K562 (cell line): ENCODE measurements around the gene FGF21. TPM values are rescaled to one million over a fixed set of nuclear protein-coding genes. Genes with fewer than 3 reads are reported as not detected.
A peak's percentile ranks its signal among the peaks of the same experiment; 100 is the strongest.

Experiments used
- BRCA1 ChIP-seq, 2 experiments: fragments of 450-650 bp in 1 of 2; sonication (generic) in 1 of 2; formaldehyde crosslinking in 1 of 2; IDR thresholded peaks; 2 replicates each; pipeline versions ENCODE4 v1.5.0 to v1.6.1; 2017 to 2020; ENCODE audit warnings: mild to moderate bottlenecking in 1 of 2, missing genetic modification reagents in 1 of 2
- CEBPG ChIP-seq, 3 experiments: fragments of 200-800 bp in 1 of 3; sonication (Bioruptor generic) in 1 of 3; sonication (generic) in 1 of 3; formaldehyde crosslinking in 1 of 3; IDR thresholded peaks in 2 of 3; conservative IDR thresholded peaks in 1 of 3; 2 replicates each; pipeline versions ENCODE4 v1.6.1 to v1.8.0; 2016 to 2022; ENCODE audit warnings: missing compliant biosample characterization in 2 of 3, missing genetic modification characterization in 2 of 3, mild to moderate bottlenecking in 1 of 3, missing genetic modification reagents in 1 of 3
- E2F8 ChIP-seq: fragments of 450-650 bp; IDR thresholded peaks from 2 replicates; pipeline ENCODE4 v1.7.1; 2018; ENCODE audit warnings: mild to moderate bottlenecking, low read depth; ENCODE audit not compliant: partially characterized antibody
- FUS ChIP-seq: fragments of 200-400 bp; formaldehyde crosslinking; optimal IDR thresholded peaks from 2 replicates; pipeline ENCODE3; 2017; ENCODE audit warnings: low read depth, low read length
- GATAD2B ChIP-seq: fragments of 450-650 bp; IDR thresholded peaks from 2 replicates; pipeline ENCODE4 v1.6.1; 2017; ENCODE audit warnings: mild to moderate bottlenecking, borderline replicate concordance
- GTF2E2 ChIP-seq: fragments of 200-800 bp; sonication (Bioruptor generic); IDR thresholded peaks from 2 replicates; pipeline ENCODE4 v1.6.1; 2016; ENCODE audit warnings: missing genetic modification characterization, missing compliant biosample characterization
- HEY1 ChIP-seq: fragments of 250-450 bp; sonication (Bioruptor Pico); IDR thresholded peaks from 2 replicates; pipeline ENCODE4 v1.5.0; 2020; ENCODE audit warnings: mild to moderate bottlenecking, moderate library complexity, borderline replicate concordance
- HNRNPUL1 ChIP-seq: fragments of 200-400 bp; formaldehyde crosslinking; IDR thresholded peaks from 2 replicates; pipeline ENCODE4 v1.6.1; 2017; ENCODE audit warnings: low read length
- MAFG ChIP-seq: fragments of 450-650 bp; conservative IDR thresholded peaks from 2 replicates; pipeline ENCODE4 v1.6.1; 2016; ENCODE audit warnings: missing genetic modification characterization, missing compliant biosample characterization
- MEIS2 ChIP-seq: fragments of 450-650 bp; IDR thresholded peaks from 2 replicates; pipeline ENCODE4 v1.6.1; 2014; ENCODE audit warnings: mild to moderate bottlenecking; ENCODE audit not compliant: partially characterized antibody
- MLX ChIP-seq, 2 experiments: fragments of 450-650 bp in 1 of 2; sonication (generic) in 1 of 2; formaldehyde crosslinking; conservative IDR thresholded peaks; 2 replicates each; pipeline versions ENCODE4 v1.4.0 to v1.8.1; 2020 to 2022; ENCODE audit warnings: mild to moderate bottlenecking in 1 of 2, missing genetic modification reagents in 1 of 2
- NCOA4 ChIP-seq: fragments of 450-650 bp; IDR thresholded peaks from 2 replicates; pipeline ENCODE4 v1.6.1; 2018; ENCODE audit warnings: mild to moderate bottlenecking; ENCODE audit not compliant: partially characterized antibody
- RBM34 ChIP-seq: fragments of 200-400 bp; formaldehyde crosslinking; IDR thresholded peaks from 2 replicates; pipeline ENCODE4 v1.6.1; 2018; ENCODE audit warnings: low read length, borderline replicate concordance; ENCODE audit not compliant: insufficient read depth
- SIX5 ChIP-seq, 2 experiments: IDR thresholded peaks; 2 replicates each; pipeline ENCODE4 v1.6.1; 2011; ENCODE audit warnings: low read length in 2 of 2, borderline replicate concordance in 1 of 2, low read depth in 1 of 2, mild to moderate bottlenecking in 1 of 2, moderate library complexity in 1 of 2; ENCODE audit not compliant: insufficient read depth in 1 of 2
- THRAP3 ChIP-seq: fragments of 450-650 bp; IDR thresholded peaks from 2 replicates; pipeline ENCODE4 v1.6.1; 2016; ENCODE audit warnings: mild to moderate bottlenecking, inconsistent platforms, borderline replicate concordance
- TRIM24 ChIP-seq, 2 experiments: fragments of 450-650 bp; IDR thresholded peaks; 2 replicates each; pipeline ENCODE4 v1.6.1; 2016
- ZNF121 ChIP-seq: sonication (generic); formaldehyde crosslinking; conservative IDR thresholded peaks from 2 replicates; pipeline ENCODE4 v1.8.0; 2022; ENCODE audit warnings: missing genetic modification reagents
- ZNF232 ChIP-seq: sonication (generic); formaldehyde crosslinking; IDR thresholded peaks from 2 replicates; pipeline ENCODE4 v1.8.0; 2022; ENCODE audit warnings: mild to moderate bottlenecking, missing genetic modification reagents
- ZNF3 ChIP-seq: fragments of 250-450 bp; sonication (Bioruptor Pico); IDR thresholded peaks from 2 replicates; pipeline ENCODE4 v1.5.0; 2021; ENCODE audit warnings: mild to moderate bottlenecking, moderate library complexity
- ZNF384 ChIP-seq: IDR thresholded peaks from 2 replicates; pipeline ENCODE4 v1.6.1; 2012; ENCODE audit warnings: low read depth, low read length, improper control_type of control experiment
- ZNF507 ChIP-seq: conservative IDR thresholded peaks from 2 replicates; pipeline ENCODE4 v1.6.1; 2017; ENCODE audit warnings: missing genetic modification characterization, missing compliant biosample characterization
- ZNF77 ChIP-seq: fragments of 250-450 bp; sonication (Bioruptor Pico); IDR thresholded peaks from 2 replicates; pipeline ENCODE4 v1.5.0; 2020
- polyA plus RNA-seq, 8 experiments: library from polyadenylated mRNA; depleted of rRNA in 4 of 8; stranded (reverse) in 5 of 8; unstranded in 3 of 8; fragments of >200 nt; fragmentation: Nextera tagmentation in 2 of 8; fragmentation: Illumina TruSeq in 1 of 8; extraction: Ambion mirVana in 2 of 8; extraction: Trizol in 1 of 8; gene quantifications; 2 replicates each; pipeline versions ENCODE4 v1.2.1 to v1.2.3, GENCODE V29; 2011 to 2014; ENCODE audit warnings: inconsistent platforms in 1 of 8, missing spikeins in 1 of 8
- total RNA-seq, 7 experiments: library from RNA; depleted of rRNA in 6 of 7; stranded (reverse); fragments of >200 nt in 6 of 7; fragmentation: Illumina TruSeq in 2 of 7; extraction: Trizol in 2 of 7; gene quantifications; 2 replicates each; pipeline versions ENCODE4 v1.2.1 to v1.2.3, GENCODE V29; 2011 to 2021; ENCODE audit warnings: low replicate concordance in 1 of 7
- TF ChIP-seq, protein P1 (sequence below): fragments of 450-650 bp; conservative IDR thresholded peaks from 2 replicates; pipeline ENCODE4 v1.6.1; 2016; ENCODE audit warnings: missing genetic modification characterization, low read depth, mild to moderate bottlenecking, control low read depth, missing compliant biosample characterization

FGF21 gene
- total and polyA plus RNA-seq, 9 of the 15 experiments (the other 6 are each of a cell fraction or from before 2014, with no cell fraction given), result 0.04 to 0.77 (median 0.09) TPM; not detected in 6

DNA sequence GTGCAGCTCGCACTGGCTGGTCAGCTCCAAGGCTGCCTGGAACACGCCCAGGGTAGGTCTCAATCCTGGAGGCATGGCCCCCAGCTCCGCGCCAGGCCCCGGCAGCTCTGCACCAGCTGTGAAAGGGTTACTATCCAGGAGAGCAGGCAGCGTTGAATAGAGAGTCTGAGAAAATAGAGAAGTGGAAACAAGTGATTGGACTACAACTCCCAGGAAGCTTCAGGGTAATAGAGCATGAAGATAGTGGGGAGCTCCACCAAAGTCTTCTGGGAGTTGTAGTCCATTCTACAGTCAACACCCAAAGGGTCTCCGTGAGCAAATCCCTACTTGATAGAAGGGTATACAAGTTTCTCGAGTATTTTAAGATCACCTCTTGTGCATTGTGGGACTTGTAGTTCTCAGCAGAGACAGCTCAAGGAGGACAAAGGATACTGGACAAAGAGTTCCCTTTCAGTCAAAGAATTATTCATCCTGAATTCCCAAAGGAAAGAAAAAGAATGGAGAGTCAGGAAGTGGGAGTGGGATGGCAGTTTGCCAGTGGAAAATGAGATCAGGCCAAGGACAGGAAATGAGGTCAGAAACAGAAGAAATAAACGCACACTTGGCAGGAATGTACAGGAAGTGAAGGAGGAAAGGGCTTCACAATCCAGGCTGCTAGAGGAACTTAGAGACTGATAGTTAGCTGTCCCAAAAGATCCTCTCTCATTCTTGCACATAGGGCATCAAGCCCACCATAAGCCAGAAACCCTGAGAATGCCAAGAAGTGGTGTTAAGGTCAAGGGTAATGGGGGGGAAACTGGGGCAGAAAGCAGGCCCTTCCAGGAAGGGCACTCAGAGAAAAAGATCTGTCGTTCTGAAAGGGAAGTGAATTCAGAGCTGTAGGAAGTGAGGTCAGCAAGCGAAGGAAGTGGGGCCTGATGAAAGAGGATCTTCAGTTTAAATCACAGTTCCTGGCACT, 30.2 kb upstream of the FGF21 start (continued):
- TF ChIP-seq CEBPG (CRISPR knock-in tag; IDR thresholded peaks at IDR 0.05) (no peak), CEBPG (tag; conservative IDR thresholded peaks at IDR 0.05 in 1 of 2, IDR thresholded peaks at IDR 0.05 in 1 of 2) (no peak), GATAD2B (no peak), ZNF121 (CRISPR knock-in tag) (no peak), ZNF232 (no peak), FUS (no peak), HNRNPUL1 (no peak), NCOA4 (no peak), ZNF507 (tag) (no peak), GTF2E2 (tag) (no peak), BRCA1 (IDR thresholded peaks at IDR 0.05) (no peak), BRCA1 (CRISPR knock-in tag; IDR thresholded peaks at IDR 0.05) (no peak), E2F8 (peak; percentile 39), ZNF384 (no peak), HEY1 (CRISPR knock-in tag) (no peak), ZNF77 (CRISPR knock-in tag) (no peak), THRAP3 (no peak), MEIS2 (no peak), MLX (CRISPR knock-in tag; conservative IDR thresholded peaks at IDR 0.05) (no peak), SIX5 (IDR thresholded peaks at IDR 0.05; ENCODE audit: borderline replicate concordance in 1 of 2, insufficient read depth in 1 of 2, low read depth in 1 of 2, low read length in 2 of 2) (peak; percentile 95), TRIM24 (IDR thresholded peaks at IDR 0.05) (no peak; a peak in 1 of 4 replicates), ZNF3 (CRISPR knock-in tag) (no peak), MAFG (peak; percentile 51; the same call in 1 of the 2 replicates), RBM34 (no peak)
- TF ChIP-seq, protein P1, sequence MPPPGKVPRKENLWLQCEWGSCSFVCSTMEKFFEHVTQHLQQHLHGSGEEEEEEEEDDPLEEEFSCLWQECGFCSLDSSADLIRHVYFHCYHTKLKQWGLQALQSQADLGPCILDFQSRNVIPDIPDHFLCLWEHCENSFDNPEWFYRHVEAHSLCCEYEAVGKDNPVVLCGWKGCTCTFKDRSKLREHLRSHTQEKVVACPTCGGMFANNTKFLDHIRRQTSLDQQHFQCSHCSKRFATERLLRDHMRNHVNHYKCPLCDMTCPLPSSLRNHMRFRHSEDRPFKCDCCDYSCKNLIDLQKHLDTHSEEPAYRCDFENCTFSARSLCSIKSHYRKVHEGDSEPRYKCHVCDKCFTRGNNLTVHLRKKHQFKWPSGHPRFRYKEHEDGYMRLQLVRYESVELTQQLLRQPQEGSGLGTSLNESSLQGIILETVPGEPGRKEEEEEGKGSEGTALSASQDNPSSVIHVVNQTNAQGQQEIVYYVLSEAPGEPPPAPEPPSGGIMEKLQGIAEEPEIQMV (tag), result no peak
